NCI-H2107 treated with DMSO at 0.1 percent for 48 hours (cell line): Measurements from ENCODE around the gene PMM2.

Experiments
- DNase-seq: peaks from one replicate; lab custom pipeline; 2025; ENCODE audit not compliant: unreplicated experiment; lab: John Stamatoyannopoulos, UW

The PMM2 gene

DNA sequence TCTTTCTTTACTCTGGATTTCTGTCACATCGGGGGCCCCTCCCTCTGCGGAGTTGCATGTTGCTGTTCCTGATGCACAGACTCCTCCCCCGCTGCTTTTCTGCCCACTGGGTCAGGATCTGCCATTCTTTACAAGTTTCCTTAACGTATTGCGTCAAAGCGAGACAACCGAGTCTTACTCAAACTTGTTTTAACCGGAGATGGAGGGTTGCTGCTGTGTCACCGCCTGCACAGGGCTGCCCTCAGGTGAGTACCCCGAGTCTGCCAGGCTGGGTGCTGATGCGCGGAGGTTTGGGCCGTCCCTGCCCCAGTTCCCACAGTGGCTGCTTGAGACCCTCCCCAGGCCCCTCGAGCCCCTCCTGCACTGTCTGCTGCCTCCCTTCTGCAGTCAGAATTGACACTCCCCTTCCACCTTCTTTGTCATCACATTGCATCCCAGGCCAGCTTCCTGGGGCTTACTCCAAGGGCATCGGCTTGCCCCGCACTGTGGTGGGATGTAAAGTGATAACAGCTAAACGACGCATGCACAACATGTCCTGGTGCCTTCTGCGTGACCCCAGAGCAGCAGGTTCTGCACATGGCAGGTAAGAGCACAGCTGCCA lies 51.9 kb downstream of the PMM2 start:
- no peak for DNase-seq

- no peak for DNase-seq
Measured at GRCh38 chr16:8850279-8850885, 52.7 kb downstream of the PMM2 start.

- DNase-seq = no peak
Measured at GRCh38 chr16:8851761-8852403, 54.2 kb downstream of the PMM2 start.

DNA sequence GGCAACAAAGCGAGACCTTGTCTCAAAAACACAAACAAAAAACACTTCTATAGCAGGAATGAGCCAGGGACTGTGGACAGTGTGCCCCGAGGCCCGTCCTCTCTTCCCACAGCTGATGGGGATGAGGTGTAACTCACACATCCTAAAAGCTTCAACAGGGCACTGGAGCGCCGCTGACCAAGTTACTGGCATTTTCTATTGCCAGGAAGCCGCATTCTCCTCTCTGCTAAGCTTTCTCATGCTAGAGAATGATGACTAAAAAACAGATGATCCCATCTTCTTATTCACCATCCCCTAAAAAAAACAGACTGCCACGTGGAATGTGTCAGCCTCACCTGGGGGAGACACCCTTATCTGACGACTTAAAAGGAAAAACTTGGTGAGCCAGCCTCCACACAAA lies 54.9 kb downstream of the PMM2 start:
- no peak for DNase-seq

DNA sequence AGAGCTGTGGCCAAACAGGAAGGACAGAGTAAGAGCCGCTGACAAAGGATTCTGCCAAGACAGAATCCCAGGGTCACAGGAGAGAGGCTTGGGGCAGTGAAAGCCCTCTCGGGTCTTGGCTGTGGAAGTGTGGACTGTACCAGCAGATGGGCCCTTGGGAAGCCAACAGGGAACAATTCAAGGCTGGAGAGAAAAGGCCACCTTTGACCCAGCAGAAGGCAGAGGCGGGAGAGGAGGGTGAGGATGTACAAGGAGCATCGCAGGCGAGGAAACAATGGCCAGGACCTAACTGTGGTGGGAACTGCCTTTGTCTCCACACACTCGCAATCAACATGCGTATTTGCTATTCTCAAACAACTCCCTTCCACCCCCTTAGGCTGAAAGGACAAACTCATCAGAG lies 55.5 kb downstream of the PMM2 start:
- DNase-seq = no peak

- no peak for DNase-seq
Measured at GRCh38 chr16:8853611-8854010, 56.0 kb downstream of the PMM2 start.

- no peak for DNase-seq
Measured at GRCh38 chr16:8854298-8854948, 56.8 kb downstream of the PMM2 start.

DNA sequence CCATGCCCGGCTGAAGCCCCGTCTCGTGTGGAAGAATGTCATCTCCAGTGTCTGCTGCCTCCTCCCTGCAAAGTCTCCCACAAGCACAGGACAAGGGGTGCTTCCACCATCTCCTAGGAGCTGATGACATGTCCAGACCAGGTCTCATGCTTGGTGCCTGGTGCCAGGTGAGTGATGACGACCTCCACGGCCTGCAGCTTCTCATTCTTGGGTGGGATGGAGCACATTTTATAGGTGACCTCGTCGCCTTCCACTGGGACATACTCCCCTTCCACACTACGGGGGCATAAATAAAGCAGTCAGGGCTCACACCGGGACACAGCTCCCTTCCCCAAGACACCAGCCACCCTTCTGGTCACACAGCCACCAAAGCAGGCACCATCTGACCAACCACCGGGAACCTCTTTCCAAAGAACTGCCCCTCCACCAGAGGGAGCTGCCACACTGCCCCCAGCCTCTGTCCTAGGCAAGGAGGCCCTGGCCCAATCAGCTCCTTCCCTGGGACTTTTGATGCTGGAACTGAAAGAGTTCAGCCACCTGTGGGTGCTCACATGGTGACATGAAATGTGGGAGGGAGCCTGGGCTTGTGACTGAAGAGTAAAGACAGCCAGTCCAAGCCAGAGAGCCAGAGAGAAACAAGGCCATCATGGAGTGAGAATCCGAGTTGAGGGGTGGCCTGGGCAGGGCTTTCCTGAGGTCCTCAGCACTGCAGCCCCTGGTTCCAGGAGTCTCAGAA lies 57.6 kb downstream of the PMM2 start:
- DNase-seq = no peak

GRCh38 chr16:8855972-8856371 lies 58.3 kb downstream of the PMM2 start:
- DNase-seq = no peak

DNA sequence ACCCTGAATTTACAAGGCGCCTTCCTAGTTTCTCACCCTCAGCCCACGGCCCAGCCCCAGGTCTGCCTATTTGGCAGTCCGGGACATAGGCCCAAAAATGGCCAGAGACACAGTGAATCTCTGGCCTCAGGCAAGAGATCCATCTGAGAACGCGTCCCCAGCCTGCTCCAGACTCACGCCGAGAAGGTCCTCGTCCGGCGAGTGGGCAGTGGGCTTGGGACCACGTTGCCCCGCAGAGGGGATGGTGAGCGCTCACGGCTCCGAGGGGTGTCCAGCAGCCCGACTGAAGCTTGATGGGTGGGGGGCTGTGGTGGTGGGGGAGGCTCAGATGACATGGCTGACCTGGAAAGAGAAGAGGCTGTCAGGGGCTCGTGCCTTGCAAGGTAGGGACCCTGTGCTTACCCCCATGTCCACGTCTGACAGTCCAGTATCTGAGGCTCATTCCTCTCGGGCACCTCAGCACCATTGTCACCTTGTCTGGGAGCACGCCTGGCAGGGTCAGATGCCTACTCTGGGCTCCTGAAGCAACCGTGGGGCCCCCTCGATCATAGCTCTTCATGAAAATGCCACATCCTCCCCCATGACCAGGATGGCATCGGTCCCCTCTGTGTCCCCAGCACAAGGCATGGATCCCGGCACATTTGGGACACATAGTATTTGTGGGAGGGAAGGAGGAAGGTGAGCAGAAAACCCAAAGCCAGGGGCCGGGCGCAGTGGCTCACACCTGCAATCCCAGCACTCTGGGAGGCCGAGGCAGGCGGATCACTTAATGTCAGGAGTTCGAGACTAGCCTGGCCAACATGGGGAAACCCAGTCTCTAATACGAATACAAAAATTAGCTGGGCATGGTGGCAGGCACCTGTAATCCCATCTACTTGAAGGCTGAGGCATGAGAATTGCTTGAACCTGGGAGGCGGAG lies 61.6 kb downstream of the PMM2 start:
- DNase-seq = no peak

DNA sequence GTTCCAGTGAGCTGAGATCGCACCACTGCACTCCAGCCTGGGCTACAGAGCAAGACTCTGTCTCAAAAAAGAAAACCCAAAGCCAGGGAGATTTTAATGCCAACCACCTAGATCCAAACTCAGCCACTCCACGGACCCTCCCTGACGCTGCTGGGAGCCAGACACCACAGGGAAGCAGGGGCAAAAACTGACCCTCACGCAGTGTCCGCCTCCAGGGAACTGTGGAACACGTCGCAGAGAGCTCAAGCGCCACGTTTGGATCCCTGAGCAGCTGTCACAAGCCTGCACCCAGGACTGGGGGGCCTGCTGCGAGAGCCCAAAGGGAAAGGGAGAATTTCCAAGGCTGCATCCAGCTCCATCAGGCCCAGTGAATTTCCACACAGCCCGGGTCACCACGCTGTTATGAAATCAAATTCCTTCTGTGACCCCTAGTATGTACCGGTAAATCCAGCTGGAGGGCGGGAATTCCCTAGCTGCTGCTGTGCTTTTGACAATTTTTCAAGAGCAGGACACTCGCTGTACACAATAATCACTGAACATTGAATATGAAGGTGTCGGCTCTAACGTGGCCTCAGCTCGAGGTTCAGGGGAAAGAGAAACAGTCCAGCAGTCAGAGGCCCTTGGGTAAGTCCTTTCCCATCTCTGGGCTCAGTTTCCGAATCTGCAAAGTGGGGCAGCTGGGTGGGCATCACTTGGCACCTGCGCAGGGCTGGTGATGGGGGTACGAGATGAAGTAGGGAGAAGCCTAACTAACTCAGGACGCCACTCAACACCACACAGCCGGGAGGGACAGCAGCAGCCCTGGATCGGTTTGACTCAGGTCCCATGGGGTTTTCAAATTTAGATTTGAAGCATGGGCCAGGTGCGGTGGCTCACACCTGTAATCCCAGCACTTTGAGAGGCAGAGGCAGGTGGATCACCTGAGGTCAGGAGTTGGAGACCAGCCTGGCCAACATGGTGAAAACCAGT lies 62.6 kb downstream of the PMM2 start:
- no peak for DNase-seq

DNA sequence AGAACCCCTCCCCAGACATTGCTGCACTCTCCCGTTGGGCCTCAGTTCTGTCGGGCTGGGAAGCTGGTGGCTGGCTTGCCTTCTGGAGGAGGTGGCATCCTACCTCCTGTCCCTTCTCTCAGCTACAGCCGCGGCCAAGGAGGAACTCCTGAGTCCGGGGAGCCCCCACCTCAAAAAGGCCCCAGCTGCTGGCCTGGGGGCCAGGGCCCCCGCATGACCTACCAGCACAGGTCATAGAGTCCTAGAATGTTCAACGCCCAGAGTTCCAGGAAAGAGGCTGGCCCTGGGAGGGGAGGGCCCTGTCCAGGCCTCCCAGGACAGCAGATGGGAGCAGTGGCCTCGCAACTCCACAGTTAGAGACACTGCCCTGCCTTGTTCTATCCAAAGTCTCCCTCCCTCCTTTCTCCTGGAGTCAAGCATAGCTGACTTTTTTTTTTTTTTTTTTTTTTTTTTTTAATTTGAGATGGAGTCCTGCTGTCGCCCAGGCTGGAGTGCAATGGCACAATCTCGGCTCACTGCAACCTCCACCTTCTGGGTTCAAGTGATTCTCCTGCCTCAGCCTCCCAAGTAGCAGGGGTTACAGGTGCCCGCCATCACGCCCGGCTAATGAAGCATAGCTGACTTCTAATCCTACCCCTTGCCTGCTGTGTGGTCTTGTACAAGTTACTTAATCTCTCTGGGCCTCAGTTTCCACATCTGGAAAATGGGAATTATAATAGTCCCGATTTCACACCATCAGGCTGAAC lies 64.1 kb downstream of the PMM2 start:
- DNase-seq = no peak

- DNase-seq = no peak
Measured at GRCh38 chr16:8862309-8863130, 64.9 kb downstream of the PMM2 start.

DNA sequence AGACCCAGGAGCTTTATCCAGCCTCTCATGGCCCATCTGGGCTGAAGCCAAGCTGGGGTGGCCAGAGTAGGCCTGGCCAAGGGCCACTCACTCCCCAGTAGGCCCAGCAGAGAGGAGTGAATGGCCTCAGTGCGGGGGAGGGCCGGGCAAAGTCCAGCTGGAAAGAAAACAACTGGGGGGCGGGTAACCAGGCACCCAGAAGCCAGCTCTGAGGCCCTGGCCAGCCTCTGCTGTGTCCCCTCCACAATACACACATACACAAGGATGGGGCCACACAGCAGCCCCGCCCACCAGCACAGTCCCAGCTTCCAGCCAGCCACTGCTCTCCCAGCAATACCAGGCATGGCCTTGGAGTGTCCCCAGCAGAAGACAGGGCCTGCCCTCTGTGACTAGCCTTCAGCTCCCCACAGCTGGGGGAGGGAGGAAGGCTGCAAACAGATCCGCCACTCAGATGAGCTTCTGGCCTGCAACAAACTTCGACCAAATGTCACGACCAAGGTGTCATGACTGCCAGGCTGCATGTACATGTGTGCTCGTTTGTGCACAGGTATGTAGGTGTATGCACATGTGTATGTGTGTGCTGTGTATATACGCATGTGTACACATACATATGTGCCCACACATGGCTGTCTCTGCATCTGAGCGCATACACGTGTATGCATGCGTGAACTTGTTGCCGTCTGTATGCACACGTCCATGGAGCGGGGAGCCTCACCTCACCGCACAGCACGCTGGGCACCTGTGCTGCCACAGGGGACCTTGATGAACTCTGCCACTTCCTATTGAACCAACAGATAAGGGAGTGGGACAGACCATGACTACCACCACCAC lies 66.2 kb downstream of the PMM2 start:
- DNase-seq = no peak

DNA sequence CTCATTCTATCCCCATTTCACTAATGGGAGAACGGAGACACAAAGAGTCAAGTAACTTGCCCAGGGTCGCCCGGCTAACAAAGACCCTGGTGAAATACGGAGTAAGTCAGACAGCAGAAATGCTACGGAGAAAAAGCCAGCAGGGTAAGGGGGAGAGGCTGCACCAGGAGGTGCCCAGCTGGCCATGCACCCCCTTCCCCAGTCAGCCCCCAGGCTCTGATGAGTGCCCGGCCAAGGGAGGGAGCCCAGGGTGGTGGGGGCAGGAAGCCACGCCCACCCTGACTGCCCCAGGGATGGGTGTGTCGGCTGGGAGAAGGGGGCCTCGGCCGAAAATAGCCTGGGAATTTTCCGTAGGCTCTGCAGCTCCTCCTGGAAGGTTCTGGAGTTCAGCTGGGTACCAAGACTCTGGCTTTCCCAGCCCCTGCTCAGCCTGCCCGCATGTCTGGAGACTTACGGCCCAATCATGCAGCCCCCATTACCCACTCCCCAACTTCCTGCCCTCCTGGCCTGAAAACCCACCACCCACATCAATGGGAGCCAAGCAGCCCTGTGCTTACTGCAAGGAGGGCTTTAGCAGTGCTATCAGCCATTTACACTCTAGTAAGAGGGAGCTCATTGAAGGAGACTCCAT lies 67.0 kb downstream of the PMM2 start:
- no peak for DNase-seq

DNA sequence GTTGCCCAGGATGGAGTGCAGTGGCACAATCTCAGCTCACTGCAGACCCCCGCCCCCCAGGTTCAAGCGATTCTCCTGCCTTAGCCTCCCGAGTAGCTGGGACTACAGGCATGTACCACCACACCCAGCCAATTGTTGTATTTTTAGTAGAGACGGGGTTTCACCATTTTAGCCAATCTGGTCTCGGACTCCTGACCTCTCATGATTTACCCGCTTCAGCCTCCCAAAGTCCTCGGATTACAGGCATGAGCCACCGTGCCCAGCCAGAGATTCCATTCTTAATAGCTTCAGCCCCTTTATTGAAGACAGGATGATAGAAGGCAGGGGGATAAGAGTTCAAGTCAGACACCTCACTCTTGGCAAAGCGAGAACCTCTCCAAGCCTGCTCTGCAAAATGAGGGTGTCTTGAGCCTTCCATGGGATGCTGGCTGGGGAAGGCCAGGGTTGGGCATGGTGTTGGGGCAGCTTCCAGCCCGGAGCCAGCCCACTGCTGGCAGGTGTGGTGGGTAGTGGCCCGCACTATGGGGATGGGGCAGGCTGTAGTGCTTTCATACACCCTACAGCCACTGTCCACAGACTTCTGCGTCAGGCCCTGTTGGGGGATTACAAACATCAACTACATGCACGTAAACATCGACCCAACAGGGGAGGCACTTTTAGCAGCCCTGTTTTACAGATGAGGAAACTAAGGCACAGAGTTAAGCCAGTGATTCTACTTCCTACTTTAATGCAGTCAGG lies 67.7 kb downstream of the PMM2 start:
- DNase-seq = no peak
